ENCODE measurements around the gene LYPD6B.

Gene LYPD6B, protein sequence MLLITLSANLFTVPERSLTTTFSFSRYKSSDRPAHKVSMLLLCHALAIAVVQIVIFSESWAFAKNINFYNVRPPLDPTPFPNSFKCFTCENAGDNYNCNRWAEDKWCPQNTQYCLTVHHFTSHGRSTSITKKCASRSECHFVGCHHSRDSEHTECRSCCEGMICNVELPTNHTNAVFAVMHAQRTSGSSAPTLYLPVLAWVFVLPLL

DNA sequence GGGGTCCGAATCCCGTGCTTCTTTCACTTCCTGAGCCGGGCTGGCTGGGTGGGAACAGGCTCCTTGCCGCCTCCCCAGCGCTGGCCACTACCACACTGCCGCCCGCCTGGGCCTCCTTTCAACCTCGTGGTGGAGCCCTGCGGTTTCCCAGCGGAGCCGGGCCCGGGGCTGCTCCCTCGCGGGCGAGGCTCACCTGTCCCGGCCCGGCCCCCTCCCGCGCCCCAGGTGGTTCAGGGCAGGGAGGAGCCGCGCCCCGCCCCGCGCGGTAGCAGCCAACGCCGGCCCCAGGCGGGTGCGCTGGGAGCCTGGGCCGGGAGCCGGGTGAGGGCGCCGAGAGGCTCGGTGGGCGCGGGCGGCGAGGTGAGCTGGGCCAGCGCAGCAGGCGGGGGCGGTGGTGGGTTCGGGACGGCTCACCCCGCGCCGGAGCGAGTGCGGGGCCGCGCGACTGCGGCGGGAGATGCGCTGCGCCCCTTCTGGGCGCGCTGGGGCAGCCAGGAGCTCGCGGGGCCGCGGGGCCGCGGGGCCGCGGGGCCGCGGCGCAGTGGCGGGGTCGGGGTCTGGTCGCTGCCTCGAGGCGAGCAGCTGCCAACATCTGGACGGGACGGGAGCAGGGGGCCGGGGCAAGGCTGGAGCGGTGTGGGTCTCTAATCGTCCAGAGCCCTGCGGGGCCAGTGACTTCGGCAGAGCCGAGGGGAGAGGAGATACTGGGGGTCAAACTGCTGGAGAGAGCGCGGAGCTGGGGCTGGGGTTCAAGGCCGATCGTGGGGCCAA is at the start of gene LYPD6B:
TSS of gene LYPD6B (plus strand) at position 258 of the 771 bp plus-strand sequence. CDS start 92,250 bp downstream, outside the sequence.
- DNase-seq, result no peak

DNA sequence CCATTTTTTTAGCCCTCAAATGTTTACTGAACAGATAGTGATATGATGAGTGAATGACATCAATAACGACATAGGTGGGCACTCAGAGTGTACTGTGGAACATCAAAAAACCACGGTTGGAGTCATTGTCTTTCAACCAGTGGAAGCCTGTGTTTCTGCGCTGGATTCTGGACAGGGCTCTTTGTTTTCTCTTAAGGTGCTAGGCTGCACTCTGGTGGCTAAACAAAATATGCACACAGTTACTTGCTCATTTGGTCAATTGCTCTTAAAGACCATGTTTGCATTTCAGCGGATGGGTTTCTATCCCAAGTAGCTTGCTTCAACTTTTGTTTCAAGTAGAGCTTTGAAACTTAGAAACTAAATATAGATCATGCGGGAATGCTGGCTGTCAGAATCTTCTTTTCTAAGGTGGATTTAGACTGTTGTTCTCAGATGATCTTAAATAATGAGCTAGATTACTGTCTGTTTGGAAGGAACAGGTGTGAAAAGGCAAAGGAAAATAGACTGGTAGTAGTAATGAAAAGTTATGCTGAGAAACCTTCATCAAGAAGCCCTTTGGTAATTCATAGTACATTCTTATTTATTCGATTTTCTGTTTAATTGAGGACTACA is 48.5 kb upstream of the LYPD6B start:
- peak; percentile 66 for DNase-seq

DNA sequence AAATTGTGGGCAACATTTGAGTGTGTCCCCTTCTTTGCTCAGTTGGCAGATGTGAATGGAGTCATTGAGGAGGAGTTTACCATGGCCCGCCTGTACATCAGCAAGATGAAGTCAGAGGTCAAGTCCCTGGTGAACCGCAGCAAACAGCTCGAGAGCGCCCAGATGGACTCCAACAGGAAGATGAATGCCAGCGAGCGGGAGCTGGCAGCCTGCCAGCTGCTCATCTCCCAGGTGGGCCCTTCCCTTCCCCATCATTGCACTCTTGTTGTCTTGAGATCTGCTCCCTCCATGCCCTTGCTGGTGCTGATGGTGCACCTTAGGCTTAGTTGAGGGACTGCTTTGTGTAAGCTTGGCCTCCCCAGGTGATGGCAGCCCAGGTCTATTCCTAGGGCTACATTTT is 47.5 kb upstream of the LYPD6B start:
- no peak for DNase-seq

DNA sequence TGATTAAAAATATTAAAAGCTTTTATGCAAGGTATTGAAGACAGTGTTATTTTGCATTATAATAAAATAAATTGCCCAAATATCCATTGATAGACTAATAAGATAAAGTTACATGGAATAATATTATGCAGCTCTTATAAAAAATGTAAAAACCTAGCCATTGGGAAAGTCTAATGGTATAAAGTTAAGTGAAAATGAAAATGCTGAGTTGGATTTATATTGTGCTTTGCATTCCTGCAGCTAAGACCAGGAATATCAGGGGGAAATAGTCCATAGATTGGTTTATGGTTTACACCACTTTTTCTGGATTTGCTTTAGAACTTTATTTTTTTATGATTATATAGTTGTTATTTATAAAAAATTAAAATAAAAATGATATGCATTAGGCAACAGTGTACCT is 46.1 kb upstream of the LYPD6B start:
- no peak for DNase-seq

DNA sequence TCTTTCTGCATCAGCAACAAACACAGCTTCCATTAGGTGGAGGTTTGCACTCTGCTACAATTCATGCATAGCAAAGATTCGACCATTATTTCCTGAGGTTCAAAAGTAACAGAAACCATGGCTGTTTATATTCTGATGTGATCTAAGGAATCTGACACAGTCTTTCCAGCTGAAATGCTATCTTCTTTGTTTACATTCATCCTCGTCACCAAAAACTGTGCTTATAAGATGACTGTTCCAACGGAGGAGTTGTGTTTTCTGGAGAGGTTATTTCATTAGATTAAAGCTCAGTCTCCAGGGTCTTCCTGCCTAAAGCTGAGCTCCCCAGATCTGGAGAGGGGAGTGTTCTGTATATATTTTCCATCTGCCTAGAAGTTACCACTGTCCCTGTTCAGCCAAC is 45.1 kb upstream of the LYPD6B start:
- DNase-seq, result no peak

DNA sequence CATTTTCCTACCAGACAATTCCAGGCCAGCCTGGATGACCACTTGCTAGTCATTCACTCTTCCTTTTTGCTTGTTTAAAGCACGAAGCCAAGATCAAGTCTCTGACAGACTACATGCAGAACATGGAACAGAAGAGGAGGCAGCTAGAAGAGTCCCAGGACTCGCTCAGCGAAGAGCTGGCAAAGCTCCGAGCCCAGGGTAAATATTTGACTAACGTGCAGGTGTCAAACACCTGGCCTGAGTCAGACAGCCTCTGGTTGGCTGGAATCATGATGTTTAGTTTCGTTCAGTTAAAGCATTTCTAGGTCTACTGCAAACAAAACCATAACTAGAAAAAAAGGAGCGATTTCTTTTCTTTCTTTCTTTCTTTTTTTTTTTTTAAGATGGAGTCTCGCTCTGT is 44.2 kb upstream of the LYPD6B start:
- DNase-seq, result no peak

DNA sequence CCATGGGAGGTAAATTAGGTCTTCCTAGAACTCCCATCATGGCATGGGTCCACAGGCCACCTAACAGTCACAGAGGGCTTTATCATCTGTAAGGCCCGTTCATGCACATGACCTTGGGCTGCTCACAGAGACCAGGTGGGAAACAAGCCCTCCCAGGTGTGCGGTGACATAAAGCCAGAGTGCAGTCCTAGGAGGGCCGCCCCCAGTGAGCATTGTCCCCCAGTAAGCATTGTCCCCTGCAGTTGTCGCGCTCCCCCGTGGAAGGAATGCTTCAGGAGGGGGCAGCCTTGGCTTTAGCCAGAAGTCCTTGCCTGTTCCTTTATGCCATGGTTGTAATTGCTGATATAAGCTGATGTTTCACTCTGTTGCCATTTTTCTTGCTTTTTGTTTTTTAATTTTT is 41.7 kb upstream of the LYPD6B start:
- DNase-seq, result no peak

DNA sequence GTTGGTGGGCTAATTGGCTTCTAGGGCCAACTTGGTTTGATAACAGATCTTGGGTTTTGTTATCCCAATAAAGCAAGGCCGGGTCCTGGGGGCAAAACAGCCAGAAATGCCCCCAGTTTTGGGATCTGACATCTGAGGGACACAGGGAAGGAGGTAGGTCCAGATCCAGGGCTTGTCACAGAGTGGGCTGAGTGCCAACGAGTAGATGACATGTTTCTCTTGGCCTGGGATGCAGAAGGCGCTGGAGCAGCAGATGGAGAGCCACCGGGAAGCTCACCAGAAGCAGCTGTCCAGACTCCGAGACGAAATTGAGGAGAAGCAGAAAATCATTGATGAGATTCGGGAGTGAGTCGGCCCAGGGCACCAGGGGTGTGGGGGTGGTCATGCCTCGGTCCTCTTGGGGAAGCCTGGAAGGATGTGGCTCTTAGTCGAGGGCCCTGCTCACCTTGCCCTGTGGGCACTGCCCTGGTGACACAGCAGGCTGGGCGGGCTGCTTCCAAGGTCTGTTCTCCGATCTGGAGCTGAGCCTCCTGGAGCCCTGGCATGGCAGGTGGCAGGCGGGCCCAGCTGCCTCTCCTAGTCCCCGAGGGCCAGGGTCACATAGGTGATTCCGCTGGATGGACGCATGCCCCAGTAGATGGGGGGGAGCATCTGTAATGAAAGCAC is 40.2 kb upstream of the LYPD6B start:
- no peak for DNase-seq

DNA sequence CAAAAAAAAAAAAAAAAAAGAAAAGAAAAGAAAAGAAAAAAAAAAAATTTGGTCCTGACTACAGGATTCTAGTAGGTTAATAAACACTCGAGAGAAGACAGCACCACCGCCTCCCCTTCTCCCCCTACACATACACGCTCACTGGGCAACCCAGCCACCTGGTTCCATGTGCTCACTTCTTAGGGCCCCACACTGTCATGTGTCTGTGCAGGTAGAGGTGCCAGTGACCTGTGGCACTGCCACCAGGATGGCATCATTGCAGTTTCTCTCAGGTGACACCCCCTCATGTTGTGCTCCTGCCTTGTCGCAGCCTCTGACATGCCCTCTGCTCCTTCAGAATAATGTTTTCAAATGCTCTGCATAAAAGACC is 39.7 kb upstream of the LYPD6B start:
- DNase-seq, result no peak

DNA sequence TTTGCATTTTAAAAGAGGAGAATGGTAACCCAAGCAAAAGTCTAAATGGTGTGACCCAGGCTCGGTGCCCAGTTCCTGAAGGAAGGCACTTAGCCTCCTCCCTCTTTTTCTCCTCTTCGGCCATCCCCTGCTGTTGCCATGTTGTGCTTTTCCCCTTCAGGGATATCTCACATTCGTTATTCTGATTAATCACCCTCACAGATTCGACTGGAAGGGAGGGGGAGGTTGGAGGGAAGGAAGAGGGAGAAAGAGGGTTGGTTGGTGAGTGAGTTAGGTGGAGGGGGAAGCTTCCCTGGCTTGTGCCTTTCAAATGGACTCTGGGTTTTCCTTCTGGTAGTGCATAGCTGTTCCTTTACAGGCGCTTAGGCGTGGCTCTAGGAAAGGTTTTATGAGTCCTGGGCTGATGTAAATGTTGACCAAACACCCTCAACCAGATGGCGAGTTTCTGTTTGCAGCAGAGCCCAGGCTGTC is 39.0 kb upstream of the LYPD6B start:
- DNase-seq, result no peak

DNA sequence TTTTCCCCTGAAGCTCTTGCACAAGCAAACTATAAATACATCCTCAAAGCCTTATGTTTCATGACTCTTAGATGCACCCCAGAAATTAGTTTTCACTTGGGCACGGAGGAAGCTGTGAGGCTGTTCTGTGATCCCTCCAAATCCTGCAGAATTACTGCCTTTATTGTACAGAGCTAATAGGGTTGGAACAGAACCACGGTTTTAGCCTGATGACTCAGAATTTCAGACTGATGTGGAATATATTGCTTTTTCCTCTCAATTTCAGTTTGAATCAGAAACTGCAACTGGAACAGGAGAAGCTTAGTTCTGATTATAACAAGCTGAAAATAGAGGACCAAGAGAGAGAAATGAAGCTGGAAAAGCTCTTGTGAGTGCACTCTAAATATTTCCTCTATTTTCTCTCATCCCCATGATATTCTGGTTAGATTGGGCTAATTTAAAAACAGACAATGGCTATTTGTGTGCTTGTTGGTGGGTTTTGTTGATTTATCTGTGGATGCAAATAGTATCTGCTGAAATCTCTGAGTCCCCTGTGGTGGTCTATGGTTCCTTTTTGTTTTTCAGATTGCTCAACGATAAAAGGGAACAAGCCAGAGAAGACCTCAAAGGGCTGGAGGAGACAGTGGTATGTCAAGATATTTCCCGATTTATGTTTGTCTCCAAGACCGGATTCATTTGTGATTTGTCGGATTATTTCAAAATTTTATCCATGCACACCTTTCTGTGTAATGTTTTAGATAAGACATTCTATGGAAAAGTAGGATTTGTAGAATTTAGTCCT is 38.2 kb upstream of the LYPD6B start:
- no peak for DNase-seq

DNA sequence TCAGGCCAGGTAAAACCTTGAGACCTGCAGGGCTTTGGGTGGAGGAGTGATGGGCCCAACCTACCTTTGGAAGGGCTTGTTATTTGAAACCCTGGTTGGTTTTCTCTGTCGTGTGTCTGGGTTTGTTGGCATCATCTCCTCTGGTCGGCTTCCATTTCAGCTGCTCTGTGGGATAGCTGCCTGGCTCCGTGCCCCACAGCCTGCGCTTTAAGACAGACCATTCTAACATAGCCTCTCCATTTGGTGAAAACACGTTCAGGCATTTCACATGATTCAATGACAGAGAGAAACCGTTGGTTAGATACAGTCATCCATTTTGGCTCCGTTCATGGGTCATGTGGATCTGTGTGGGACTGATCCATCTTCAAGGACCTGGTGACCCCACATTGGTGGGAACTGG is 37.0 kb upstream of the LYPD6B start:
- no peak for DNase-seq

DNA sequence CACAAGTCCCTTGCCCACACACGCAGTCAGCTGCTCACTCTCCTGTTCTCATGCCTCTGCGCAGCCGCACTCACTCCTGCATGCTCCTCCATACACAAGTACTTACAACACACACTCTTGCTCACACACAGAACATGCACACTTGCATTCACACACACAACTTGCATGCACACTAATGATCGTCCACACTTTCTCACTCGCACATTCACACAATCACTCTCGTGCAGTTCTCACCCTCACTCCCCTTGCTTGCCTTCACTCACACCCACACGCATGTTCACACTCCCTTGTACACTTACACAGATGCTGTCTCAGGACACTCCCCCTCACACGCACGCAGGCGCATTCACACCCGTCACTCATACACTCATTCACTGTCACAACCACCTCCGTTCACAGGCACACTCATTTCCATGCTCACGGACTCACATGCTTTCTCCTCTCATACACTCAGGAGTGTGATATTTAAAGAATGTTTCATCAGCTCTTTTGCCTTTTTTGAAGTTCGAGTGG is 36.1 kb upstream of the LYPD6B start:
- no peak for DNase-seq

DNA sequence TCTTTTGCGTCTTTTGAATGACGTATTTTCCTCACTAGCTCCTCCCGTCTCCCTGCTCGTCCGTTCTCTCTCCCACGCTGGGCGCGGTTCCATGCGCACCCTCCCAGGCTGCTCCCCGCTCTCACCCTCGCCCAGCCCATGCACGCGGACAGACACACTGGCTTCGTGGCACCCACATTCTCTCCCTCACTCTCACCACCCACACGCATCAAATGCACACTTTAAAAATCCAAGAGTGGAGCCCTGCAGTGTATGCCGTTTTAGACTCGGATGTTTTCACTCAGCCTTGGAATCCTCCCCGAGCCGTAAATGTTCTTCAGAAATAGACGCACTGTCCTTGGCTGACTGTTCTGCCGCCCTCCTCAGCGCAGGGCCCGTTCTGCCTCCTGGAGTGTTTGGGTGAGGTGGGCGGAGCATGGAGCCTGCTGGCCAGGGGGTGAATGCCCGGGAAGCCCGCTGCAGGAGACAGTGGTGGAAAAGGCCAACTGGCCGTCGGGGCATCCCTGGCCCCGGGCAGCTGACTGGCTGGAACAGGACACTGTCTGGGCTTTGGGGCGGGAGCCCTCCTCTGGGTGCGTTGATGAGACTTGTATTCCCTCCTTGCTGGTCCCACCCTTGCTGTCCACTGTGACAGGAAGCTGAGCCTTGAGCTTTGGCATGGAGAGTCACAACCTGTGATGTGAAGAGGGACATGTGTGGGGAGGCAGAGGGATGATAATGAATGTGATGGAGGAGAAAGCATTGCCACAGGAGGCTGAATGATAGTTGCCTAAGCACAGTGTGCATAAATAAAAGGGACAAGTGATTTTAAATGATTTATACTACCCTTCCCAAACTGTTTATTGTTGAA is 35.4 kb upstream of the LYPD6B start:
- no peak for DNase-seq

DNA sequence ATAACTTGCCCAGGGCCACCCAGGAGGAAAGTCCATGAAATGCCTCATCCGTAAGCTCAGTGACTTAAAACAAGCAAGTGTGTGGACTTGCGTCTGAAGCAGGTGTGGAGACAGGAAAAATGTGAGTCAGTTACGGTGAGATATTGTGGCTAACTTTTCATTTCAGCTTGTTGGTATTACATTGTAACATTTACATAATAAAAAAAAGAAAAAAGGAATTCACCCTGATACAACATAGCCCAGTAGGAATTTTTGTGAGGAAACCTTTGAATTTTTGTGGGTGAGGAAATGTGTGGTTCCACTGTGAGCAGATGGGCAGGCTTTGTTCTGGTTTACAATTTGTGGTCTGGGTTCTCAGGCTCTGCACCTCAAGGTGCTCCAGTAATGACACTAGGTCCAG is 33.7 kb upstream of the LYPD6B start:
- DNase-seq, result no peak

DNA sequence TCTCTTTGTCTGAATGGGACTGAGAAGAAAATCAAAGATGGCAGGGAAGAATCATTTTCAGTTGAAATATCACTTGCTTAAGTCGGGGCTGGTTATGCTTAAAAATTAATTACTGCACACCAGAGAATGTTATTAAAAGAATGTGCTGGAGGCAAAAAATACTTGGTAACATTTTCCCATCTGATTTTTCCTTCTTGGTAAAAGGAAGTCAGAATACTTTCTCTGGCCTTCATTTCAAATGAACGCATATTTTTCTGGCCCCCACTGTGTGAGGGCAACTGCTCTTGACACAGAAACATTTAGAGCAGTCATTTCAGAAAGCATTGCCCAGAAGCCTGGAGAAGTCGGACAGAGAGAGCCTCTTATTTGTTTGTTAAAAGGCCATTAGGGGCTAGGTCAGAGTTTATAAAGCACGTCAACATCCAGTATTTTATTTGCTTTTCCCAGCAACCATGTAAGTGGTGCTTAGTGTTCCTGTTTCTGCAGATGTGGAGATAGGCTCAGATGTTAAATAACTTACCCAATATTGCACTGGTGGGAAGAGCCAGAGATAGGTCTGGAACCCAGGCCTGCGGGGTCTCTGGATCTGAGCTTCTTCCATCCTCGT is 32.9 kb upstream of the LYPD6B start:
- DNase-seq, result no peak

DNA sequence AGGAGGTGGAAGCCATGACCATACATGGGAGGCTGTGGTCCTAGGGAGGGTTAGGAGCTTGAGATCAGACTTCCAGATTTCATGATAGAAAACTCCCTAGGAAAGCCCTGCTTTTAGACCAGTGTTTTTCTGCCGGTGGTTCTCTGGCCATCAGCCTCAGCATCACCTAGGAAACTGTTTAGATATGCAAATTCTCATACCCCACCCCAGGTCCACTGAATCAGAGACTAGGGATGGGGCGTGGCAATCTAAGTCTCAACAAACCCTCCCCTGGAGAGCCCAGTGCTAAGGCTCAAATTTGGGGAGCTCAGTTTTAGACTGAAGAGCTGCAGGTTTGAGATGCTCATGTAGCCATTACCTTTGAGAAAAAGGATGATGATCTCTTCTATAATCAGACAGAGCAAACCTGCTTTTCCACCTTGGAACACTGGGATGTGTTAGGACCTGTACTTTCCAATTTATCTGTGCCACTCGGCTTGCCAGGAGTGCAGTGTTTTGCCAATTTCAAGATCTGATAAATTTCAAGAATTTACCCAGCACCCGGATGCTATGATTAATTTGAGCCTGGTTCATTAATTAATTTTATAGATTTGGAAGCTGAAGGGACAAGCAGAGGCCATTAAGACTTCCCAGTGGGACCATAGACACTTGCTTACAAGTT is 31.5 kb upstream of the LYPD6B start:
- DNase-seq, result no peak

DNA sequence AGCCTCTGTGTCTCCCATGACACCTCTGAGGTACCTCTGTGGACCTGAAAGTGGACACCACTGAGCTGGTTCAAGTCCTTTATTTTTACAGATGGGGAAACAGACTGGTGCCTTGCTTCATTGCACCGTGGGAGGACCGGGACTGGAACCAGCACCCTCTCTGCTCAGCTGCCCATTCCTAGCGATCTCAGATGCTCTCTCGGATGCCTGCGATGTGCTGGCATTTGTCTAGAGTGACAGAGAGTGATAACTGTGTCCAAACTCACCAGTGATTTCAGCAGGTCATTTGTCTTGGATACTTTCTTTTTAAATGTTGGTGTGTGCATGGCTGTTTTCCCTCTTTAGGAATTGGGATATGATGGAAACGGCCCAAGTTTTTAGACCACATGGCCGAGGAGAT is 30.1 kb upstream of the LYPD6B start:
- no peak for DNase-seq

DNA sequence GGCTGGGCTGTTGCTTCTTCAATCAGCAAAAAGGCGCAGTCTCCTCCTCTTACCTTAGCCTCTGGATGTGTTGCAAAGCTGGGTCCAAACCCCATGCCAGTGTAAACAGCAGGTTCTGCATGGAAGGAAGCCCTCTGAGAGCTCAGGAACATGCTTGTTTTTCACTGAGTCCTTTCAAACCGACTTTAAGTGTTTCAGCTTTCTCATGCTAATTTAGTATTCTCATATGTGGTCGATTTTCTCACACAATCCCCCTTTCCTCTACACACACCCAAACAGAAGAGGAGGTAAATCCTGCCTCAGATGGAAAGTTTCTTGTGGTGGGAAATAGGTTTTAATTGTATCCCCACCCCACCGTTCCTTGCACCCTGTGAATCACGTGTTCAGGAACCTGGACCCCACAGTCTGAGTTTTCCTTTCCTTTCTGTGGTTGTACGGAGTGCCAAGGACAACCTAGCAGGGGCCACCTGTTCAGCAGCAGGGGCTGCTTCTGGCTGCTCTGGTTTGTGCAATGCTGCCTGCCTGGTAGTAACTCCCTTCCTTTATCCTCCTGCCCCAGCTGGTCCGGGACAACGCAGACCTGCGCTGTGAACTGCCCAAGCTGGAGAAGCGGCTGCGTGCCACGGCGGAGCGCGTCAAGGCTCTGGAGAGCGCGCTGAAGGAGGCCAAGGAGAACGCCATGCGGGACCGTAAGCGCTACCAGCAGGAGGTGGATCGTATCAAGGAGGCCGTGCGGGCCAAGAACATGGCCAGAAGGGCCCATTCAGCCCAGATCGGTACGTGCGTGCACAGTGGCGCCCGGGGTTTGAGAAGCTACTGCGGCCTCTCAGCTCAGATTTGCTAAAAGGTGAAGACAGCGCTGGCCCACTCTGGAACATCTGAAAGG is 28.7 kb upstream of the LYPD6B start:
- DNase-seq, result no peak

DNA sequence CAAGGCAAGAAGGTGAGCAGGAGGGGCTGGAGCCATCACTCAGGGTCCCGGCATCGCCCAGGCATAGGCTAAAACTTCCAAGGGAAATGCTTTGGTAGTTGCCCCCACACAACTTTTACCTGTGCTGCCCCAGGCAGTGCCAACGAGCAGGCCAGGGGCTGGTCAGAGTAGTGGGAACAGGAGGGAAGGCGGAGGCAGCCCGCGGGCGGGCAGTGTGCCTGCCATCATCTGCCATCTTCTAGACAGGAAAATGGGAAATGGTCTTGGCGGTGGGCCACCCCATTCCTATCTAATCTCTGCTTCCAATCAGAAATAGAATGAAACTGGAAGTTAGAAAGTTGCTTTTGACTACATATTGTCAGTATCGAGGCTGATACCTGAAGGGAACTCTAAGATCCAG is 26.0 kb upstream of the LYPD6B start:
- DNase-seq, result no peak
